HepG2 (cell line): ENCODE results near the gene COPB2. TPM values are rescaled to one million over a fixed set of nuclear protein-coding genes. Genes with fewer than 3 reads are reported as not detected.
A peak's percentile ranks its signal among the peaks of the same experiment; 100 is the strongest.

Experiments
- CCAR2 ChIP-seq: fragments of 200-400 bp; formaldehyde crosslinking; optimal IDR thresholded peaks from 2 replicates; pipeline ENCODE3; 2018; ENCODE audit warnings: low read depth, mild to moderate bottlenecking, low read length, moderate library complexity
- ELF4 ChIP-seq: sonication (generic); formaldehyde crosslinking; IDR thresholded peaks from 2 replicates; pipeline ENCODE4 v1.5.0; 2020; ENCODE audit warnings: missing genetic modification reagents, mild to moderate bottlenecking, moderate library complexity, borderline replicate concordance
- FOSL1 ChIP-seq: sonication (generic); formaldehyde crosslinking; IDR thresholded peaks from 2 replicates; pipeline ENCODE4 v1.9.0; 2021; ENCODE audit warnings: missing genetic modification reagents, borderline replicate concordance
- GATAD1 ChIP-seq: IDR thresholded peaks from 2 replicates; pipeline ENCODE4 v1.6.1; 2016; ENCODE audit warnings: missing genetic modification reagents, missing compliant biosample characterization
- HIVEP1 ChIP-seq: sonication (generic); formaldehyde crosslinking; IDR thresholded peaks from 2 replicates; pipeline ENCODE4 v1.4.0; 2020; ENCODE audit warnings: mild to moderate bottlenecking, missing genetic modification reagents
- KDM5B ChIP-seq: sonication (generic); formaldehyde crosslinking; IDR thresholded peaks from 2 replicates; pipeline ENCODE4 v1.4.0; 2020; ENCODE audit warnings: missing genetic modification reagents, mild to moderate bottlenecking, borderline replicate concordance
- NFYC ChIP-seq: IDR thresholded peaks from 2 replicates; pipeline ENCODE4 v1.6.1; 2016; ENCODE audit warnings: missing genetic modification reagents, missing compliant biosample characterization
- SNAI1 ChIP-seq: sonication (generic); formaldehyde crosslinking; IDR thresholded peaks from 2 replicates; pipeline ENCODE4 v1.5.0; 2020; ENCODE audit warnings: mild to moderate bottlenecking, missing genetic modification reagents, borderline replicate concordance
- ZNF124 ChIP-seq: sonication (generic); formaldehyde crosslinking; IDR thresholded peaks from 2 replicates; pipeline ENCODE4 v1.4.0; 2020; ENCODE audit warnings: missing genetic modification reagents
- ZNF333 ChIP-seq: sonication (generic); formaldehyde crosslinking; IDR thresholded peaks from 2 replicates; pipeline ENCODE4 v1.4.0; 2020; ENCODE audit warnings: mild to moderate bottlenecking, missing genetic modification reagents, borderline replicate concordance
- ZNF678 ChIP-seq: sonication (generic); formaldehyde crosslinking; IDR thresholded peaks from 2 replicates; pipeline ENCODE4 v1.4.0; 2020; ENCODE audit warnings: mild to moderate bottlenecking, missing genetic modification reagents
- polyA plus RNA-seq, 8 experiments: library from polyadenylated mRNA; depleted of rRNA in 3 of 8; stranded (reverse) in 7 of 8; unstranded in 1 of 8; fragments of >200 nt; fragmentation: Illumina TruSeq in 4 of 8; extraction: Trizol in 4 of 8; gene quantifications; 2 replicates each; pipeline versions ENCODE4 v1.2.1 to v1.2.3, GENCODE V29; 2011 to 2016; ENCODE audit warnings: low read depth in 4 of 8, missing spikeins in 1 of 8, mixed read lengths in 1 of 8; ENCODE audit not compliant: insufficient read depth in 1 of 8
- total RNA-seq, 5 experiments: library from RNA; depleted of rRNA; stranded (reverse); fragments of >200 nt; fragmentation: Illumina TruSeq; extraction: Trizol; gene quantifications; 2 replicates each; pipeline ENCODE4 v1.2.3, GENCODE V29; 2016; ENCODE audit warnings: low read depth in 1 of 5
- TF ChIP-seq, protein P1 (sequence below): sonication (generic); formaldehyde crosslinking; IDR thresholded peaks from 2 replicates; pipeline ENCODE4 v1.8.1; 2023; ENCODE audit warnings: missing genetic modification reagents, inconsistent platforms, borderline replicate concordance
- TF ChIP-seq, protein P2 (sequence below): sonication (generic); formaldehyde crosslinking; IDR thresholded peaks from 2 replicates; pipeline ENCODE4 v1.4.0; 2020; ENCODE audit warnings: mild to moderate bottlenecking, missing genetic modification reagents
- TF ChIP-seq, protein P3 (sequence below): sonication (generic); formaldehyde crosslinking; IDR thresholded peaks from 2 replicates; pipeline ENCODE4 v1.8.0; 2022; ENCODE audit warnings: missing genetic modification reagents, mild to moderate bottlenecking, inconsistent platforms, borderline replicate concordance
- TF ChIP-seq, protein P4 (sequence below): sonication (generic); formaldehyde crosslinking; conservative IDR thresholded peaks from 2 replicates; pipeline ENCODE4 v1.4.0; 2020; ENCODE audit warnings: missing genetic modification reagents
- TF ChIP-seq, protein P5 (sequence below): IDR thresholded peaks from 2 replicates; pipeline ENCODE4 v1.6.1; 2016; ENCODE audit warnings: low read depth

The COPB2 gene
- total and polyA plus RNA-seq, 2 of the 13 experiments (the other 11 are each of a cell fraction or from before 2014, with no cell fraction given) = 83.3 to 217 TPM

DNA sequence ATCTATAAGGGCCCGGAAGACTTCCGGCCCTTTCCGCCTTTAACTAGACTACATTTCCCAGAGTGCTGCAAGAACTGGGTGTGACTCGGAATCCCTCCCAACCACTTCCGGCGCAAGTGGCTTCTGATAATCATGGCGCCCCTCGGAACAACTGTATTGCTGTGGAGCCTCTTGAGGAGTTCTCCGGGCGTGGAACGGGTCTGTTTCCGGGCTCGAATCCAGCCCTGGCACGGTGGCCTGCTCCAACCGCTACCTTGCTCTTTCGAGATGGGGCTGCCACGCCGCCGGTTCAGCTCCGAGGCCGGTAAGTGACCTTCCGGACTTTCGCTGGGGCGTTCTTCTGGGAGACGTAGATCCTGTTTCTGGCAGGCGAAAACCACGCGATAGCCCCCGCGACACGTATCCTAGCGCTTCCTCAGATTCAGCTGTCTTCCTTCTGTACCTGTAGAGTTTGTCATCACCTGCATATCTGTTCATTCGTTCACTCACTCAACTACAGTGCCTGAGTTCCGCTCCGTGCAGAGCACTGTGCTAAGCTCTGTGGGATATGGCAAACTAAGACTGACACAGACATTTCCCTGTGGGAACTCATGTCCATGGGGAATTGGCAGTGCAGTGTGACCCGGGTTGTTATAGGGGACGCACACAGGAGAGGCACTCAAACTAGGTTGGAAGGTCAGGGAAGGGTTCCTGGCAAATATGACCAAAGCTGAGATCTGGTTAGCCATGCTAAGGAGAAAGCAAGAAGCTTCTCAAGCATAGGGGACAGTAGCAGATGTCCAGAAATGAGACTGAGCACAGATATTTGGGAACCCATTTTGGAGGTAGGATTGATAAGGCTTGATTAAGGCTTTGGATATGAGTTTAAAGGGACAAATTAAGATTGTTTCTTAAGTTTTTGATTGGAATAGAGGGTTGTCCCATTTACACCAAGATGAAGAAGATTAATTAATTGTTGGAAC, 45.3 kb downstream of the COPB2 start, which contains the start of gene MRPS22 (continued):
- TF ChIP-seq, protein P1, sequence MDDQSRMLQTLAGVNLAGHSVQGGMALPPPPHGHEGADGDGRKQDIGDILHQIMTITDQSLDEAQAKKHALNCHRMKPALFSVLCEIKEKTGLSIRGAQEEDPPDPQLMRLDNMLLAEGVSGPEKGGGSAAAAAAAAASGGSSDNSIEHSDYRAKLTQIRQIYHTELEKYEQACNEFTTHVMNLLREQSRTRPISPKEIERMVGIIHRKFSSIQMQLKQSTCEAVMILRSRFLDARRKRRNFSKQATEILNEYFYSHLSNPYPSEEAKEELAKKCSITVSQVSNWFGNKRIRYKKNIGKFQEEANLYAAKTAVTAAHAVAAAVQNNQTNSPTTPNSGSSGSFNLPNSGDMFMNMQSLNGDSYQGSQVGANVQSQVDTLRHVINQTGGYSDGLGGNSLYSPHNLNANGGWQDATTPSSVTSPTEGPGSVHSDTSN (CRISPR knock-in tag) = no peak
- TF ChIP-seq GATAD1 = peak; percentile 89
- TF ChIP-seq ZNF124 (CRISPR knock-in tag) = no peak
- TF ChIP-seq, protein P2, sequence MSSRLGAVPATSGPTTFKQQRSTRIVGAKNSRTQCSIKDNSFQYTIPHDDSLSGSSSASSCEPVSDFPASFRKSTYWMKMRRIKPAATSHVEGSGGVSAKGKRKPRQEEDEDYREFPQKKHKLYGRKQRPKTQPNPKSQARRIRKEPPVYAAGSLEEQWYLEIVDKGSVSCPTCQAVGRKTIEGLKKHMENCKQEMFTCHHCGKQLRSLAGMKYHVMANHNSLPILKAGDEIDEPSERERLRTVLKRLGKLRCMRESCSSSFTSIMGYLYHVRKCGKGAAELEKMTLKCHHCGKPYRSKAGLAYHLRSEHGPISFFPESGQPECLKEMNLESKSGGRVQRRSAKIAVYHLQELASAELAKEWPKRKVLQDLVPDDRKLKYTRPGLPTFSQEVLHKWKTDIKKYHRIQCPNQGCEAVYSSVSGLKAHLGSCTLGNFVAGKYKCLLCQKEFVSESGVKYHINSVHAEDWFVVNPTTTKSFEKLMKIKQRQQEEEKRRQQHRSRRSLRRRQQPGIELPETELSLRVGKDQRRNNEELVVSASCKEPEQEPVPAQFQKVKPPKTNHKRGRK = no peak
- TF ChIP-seq SNAI1 (CRISPR knock-in tag) = no peak
- peak; percentile 50; the same call in 1 of the 2 replicates for TF ChIP-seq HIVEP1 (CRISPR knock-in tag)
- TF ChIP-seq, protein P3, sequence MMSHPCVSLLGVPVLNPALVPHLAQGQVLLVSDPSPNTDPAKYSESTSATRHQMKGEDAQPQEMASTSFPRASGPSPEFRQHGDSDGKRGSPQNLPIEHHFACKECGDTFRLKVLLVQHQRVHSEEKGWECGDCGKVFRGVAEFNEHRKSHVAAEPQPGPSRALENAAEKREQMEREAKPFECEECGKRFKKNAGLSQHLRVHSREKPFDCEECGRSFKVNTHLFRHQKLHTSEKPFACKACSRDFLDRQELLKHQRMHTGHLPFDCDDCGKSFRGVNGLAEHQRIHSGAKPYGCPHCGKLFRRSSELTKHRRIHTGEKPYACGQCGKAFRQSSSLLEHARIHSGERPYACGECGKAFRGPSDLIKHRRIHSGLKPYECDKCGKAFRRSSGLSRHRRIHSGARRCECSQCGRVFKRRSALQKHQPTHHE = peak; percentile 64; the same call in 1 of the 2 replicates
- TF ChIP-seq ZNF333 = no peak
- TF ChIP-seq ZNF678 = 0 out of 2 replicates have a peak, but pooled peaks have one; percentile 20
- TF ChIP-seq, protein P4, sequence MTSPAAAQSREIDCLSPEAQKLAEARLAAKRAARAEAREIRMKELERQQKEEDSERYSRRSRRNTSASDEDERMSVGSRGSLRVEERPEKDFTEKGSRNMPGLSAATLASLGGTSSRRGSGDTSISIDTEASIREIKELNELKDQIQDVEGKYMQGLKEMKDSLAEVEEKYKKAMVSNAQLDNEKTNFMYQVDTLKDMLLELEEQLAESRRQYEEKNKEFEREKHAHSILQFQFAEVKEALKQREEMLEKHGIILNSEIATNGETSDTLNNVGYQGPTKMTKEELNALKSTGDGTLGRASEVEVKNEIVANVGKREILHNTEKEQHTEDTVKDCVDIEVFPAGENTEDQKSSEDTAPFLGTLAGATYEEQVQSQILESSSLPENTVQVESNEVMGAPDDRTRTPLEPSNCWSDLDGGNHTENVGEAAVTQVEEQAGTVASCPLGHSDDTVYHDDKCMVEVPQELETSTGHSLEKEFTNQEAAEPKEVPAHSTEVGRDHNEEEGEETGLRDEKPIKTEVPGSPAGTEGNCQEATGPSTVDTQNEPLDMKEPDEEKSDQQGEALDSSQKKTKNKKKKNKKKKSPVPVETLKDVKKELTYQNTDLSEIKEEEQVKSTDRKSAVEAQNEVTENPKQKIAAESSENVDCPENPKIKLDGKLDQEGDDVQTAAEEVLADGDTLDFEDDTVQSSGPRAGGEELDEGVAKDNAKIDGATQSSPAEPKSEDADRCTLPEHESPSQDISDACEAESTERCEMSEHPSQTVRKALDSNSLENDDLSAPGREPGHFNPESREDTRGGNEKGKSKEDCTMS (CRISPR knock-in tag) = no peak
- TF ChIP-seq, protein P5, sequence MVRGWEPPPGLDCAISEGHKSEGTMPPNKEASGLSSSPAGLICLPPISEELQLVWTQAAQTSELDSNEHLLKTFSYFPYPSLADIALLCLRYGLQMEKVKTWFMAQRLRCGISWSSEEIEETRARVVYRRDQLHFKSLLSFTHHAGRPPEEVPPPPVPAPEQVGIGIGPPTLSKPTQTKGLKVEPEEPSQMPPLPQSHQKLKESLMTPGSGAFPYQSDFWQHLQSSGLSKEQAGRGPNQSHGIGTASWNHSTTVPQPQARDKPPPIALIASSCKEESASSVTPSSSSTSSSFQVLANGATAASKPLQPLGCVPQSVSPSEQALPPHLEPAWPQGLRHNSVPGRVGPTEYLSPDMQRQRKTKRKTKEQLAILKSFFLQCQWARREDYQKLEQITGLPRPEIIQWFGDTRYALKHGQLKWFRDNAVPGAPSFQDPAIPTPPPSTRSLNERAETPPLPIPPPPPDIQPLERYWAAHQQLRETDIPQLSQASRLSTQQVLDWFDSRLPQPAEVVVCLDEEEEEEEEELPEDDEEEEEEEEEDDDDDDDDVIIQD (CRISPR knock-in tag) = no peak
- TF ChIP-seq FOSL1 (CRISPR knock-in tag) = no peak
- 0 out of 2 replicates have a peak, but pooled peaks have one; percentile 48 for TF ChIP-seq ELF4 (CRISPR knock-in tag)
- peak; percentile 61 for TF ChIP-seq CCAR2
- no peak for TF ChIP-seq NFYC (CRISPR knock-in tag)
- peak; percentile 70 for TF ChIP-seq KDM5B (CRISPR knock-in tag)
